ENCODE data around the gene MTRF1. TPM values are rescaled to one million over a fixed set of nuclear protein-coding genes. Genes with fewer than 3 reads are reported as not detected.
A peak's percentile ranks its signal among the peaks of the same experiment; 100 is the strongest.

MTRF1 gene
- total and polyA plus RNA-seq, 9 of the 15 experiments (the other 6 are each of a cell fraction or from before 2014, with no cell fraction given) = 12.5 to 33.7 (median 20.1) TPM

DNA sequence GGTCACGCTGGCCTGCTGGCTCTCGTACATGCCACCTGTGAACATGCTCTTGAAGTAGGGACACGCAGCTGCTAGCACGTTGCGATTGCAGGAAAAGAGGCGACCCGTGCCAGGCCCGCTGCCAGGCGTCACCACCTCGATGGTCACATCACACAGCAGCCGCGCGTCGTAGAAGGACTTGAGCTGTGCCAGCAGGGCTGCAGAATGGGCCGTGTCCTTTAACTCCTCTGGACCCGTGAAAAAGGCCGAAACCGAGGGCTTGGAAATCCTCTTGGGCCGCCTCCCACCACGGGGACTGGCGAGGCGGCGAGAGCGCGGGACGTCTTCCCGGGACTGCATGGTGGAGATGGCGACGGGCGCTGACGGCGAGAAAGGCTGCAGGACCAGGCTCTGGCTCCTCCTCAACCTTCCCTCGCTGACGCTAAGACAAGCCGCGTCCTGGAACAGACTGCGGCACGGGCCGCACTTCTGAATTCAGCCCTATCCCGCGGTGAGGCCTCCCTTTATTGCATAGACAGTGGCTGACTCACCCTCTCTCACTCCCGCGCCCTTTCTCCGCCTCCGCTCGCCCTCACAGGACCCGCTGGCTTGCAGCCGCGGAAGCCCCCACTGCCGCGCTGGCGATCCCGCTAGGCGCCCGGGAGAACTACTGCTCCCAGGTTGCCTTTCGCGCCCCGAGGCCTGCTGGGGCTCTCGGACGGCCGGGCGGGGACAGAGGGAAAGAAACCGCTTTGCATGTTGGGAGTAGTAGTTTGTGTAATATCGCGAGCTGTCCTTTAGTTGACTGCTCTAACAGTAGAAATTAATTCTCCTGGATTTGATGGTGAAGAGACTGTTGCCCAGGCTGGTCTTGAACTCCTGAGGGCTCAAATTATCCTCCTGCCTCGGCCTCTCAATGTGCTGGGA lies 69.2 kb downstream of the MTRF1 start, which contains the start of gene KBTBD7 (continued):
- TF ChIP-seq, protein P1, sequence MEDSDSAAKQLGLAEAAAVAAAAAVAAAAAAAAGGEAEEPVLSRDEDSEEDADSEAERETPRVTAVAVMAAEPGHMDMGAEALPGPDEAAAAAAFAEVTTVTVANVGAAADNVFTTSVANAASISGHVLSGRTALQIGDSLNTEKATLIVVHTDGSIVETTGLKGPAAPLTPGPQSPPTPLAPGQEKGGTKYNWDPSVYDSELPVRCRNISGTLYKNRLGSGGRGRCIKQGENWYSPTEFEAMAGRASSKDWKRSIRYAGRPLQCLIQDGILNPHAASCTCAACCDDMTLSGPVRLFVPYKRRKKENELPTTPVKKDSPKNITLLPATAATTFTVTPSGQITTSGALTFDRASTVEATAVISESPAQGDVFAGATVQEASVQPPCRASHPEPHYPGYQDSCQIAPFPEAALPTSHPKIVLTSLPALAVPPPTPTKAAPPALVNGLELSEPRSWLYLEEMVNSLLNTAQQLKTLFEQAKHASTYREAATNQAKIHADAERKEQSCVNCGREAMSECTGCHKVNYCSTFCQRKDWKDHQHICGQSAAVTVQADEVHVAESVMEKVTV (CRISPR knock-in tag; IDR thresholded peaks at IDR 0.05) = no peak
- TF ChIP-seq, protein P2, sequence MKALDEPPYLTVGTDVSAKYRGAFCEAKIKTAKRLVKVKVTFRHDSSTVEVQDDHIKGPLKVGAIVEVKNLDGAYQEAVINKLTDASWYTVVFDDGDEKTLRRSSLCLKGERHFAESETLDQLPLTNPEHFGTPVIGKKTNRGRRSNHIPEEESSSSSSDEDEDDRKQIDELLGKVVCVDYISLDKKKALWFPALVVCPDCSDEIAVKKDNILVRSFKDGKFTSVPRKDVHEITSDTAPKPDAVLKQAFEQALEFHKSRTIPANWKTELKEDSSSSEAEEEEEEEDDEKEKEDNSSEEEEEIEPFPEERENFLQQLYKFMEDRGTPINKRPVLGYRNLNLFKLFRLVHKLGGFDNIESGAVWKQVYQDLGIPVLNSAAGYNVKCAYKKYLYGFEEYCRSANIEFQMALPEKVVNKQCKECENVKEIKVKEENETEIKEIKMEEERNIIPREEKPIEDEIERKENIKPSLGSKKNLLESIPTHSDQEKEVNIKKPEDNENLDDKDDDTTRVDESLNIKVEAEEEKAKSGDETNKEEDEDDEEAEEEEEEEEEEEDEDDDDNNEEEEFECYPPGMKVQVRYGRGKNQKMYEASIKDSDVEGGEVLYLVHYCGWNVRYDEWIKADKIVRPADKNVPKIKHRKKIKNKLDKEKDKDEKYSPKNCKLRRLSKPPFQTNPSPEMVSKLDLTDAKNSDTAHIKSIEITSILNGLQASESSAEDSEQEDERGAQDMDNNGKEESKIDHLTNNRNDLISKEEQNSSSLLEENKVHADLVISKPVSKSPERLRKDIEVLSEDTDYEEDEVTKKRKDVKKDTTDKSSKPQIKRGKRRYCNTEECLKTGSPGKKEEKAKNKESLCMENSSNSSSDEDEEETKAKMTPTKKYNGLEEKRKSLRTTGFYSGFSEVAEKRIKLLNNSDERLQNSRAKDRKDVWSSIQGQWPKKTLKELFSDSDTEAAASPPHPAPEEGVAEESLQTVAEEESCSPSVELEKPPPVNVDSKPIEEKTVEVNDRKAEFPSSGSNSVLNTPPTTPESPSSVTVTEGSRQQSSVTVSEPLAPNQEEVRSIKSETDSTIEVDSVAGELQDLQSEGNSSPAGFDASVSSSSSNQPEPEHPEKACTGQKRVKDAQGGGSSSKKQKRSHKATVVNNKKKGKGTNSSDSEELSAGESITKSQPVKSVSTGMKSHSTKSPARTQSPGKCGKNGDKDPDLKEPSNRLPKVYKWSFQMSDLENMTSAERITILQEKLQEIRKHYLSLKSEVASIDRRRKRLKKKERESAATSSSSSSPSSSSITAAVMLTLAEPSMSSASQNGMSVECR (CRISPR knock-in tag; IDR thresholded peaks at IDR 0.05) = 0 out of 2 replicates have a peak, but pooled peaks have one; percentile 26
- TF ChIP-seq POLR2G (IDR thresholded peaks at IDR 0.05; ENCODE audit: low read depth, low read length) (peak; percentile 87), PYGO2 (tag; IDR thresholded peaks at IDR 0.05) (no peak), ZNF778 (CRISPR knock-in tag; IDR thresholded peaks at IDR 0.05) (no peak), ZNF282 (CRISPR knock-in tag; IDR thresholded peaks at IDR 0.05) (no peak)
- TF ChIP-seq, protein P3, sequence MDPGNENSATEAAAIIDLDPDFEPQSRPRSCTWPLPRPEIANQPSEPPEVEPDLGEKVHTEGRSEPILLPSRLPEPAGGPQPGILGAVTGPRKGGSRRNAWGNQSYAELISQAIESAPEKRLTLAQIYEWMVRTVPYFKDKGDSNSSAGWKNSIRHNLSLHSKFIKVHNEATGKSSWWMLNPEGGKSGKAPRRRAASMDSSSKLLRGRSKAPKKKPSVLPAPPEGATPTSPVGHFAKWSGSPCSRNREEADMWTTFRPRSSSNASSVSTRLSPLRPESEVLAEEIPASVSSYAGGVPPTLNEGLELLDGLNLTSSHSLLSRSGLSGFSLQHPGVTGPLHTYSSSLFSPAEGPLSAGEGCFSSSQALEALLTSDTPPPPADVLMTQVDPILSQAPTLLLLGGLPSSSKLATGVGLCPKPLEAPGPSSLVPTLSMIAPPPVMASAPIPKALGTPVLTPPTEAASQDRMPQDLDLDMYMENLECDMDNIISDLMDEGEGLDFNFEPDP (CRISPR knock-in tag; IDR thresholded peaks at IDR 0.05) = no peak
- TF ChIP-seq, protein P4, sequence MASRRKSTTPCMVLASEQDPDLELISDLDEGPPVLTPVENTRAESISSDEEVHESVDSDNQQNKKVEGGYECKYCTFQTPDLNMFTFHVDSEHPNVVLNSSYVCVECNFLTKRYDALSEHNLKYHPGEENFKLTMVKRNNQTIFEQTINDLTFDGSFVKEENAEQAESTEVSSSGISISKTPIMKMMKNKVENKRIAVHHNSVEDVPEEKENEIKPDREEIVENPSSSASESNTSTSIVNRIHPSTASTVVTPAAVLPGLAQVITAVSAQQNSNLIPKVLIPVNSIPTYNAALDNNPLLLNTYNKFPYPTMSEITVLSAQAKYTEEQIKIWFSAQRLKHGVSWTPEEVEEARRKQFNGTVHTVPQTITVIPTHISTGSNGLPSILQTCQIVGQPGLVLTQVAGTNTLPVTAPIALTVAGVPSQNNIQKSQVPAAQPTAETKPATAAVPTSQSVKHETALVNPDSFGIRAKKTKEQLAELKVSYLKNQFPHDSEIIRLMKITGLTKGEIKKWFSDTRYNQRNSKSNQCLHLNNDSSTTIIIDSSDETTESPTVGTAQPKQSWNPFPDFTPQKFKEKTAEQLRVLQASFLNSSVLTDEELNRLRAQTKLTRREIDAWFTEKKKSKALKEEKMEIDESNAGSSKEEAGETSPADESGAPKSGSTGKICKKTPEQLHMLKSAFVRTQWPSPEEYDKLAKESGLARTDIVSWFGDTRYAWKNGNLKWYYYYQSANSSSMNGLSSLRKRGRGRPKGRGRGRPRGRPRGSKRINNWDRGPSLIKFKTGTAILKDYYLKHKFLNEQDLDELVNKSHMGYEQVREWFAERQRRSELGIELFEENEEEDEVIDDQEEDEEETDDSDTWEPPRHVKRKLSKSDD (conservative IDR thresholded peaks at IDR 0.05; ENCODE audit: low read length) = no peak
- TF ChIP-seq, protein P5, sequence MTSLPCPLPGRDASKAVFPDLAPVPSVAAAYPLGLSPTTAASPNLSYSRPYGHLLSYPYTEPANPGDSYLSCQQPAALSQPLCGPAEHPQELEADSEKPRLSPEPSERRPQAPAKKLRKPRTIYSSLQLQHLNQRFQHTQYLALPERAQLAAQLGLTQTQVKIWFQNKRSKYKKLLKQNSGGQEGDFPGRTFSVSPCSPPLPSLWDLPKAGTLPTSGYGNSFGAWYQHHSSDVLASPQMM (CRISPR knock-in tag; IDR thresholded peaks at IDR 0.05) = no peak
